Stimulated activated memory B cell treated with anti-CD40 and anti-IgM and Interleukin-4, amounts not matched to agents 10 μg/mL and 1 μg/mL and 100 μg/mL, for 72 hours (primary cell): Measurements from ENCODE around the gene PLAC8.
A peak's percentile ranks its signal among the peaks of the same experiment; 100 is the strongest.
"Not testable (repeated sequence)": the region's sequence is repeated elsewhere in the genome, so short reads cannot be mapped to it uniquely, and the experiment has no call there.

ENCODE experiments used
- ATAC-seq: fragments of 150-1000 bp; cut with Tn5 transposase; 2 replicates; pipeline ENCODE4 v1.10.0; 2021
- H3K27ac Mint-ChIP-seq: one replicate; pipeline ENCODE4 v1.8.0; 2022; ENCODE audit warnings: mild to moderate bottlenecking, mixed read lengths
- H3K27me3 Mint-ChIP-seq: one replicate; pipeline ENCODE4 v1.8.0; 2022; ENCODE audit warnings: mixed read lengths
- H3K36me3 Mint-ChIP-seq: one replicate; pipeline ENCODE4 v1.8.0; 2022; ENCODE audit warnings: mixed read lengths
- H3K4me1 Mint-ChIP-seq: one replicate; pipeline ENCODE4 v1.8.0; 2022; ENCODE audit warnings: mixed read lengths
- H3K4me3 Mint-ChIP-seq: one replicate; pipeline ENCODE4 v1.8.0; 2022; ENCODE audit warnings: mild to moderate bottlenecking, moderate library complexity, mixed read lengths
- H3K9me3 Mint-ChIP-seq: one replicate; pipeline ENCODE4 v1.8.0; 2022; ENCODE audit warnings: mixed read lengths

Gene PLAC8, protein sequence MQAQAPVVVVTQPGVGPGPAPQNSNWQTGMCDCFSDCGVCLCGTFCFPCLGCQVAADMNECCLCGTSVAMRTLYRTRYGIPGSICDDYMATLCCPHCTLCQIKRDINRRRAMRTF

DNA sequence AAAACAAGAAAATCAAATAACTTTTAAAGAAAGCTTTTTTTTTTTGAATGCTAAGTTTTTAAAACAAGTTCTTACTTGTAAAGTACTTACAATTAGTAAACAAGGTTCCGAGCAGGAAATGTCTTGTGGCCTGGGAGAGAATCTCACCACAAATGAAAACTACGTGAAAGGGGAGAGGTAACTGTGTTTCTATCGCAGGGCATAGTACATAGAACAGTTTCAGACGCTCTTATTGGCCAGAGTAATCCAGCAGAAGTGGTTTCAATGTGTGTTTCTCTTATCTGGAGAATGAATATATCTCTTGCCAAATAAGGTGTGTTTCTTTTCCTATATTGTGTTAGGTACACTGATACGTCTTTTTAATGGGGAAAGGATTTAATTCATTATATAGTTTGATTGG lies at the start of gene PLAC8:
PLAC8 (minus strand) TSS at position 154 of the 400 bp plus-strand sequence. CDS start 6,808 bp downstream, outside the sequence.
- no peaks in the 10 kb centered on the region for H3K36me3 Mint-ChIP-seq
- peak within 1 kb of the TSS; percentile 96 for H3K27ac Mint-ChIP-seq
- peak; percentile 25 for ATAC-seq
- H3K4me1 Mint-ChIP-seq: peaks cover 50% of the 10 kb centered on the region
- H3K9me3 Mint-ChIP-seq: no peaks in the 10 kb centered on the region
- H3K4me3 Mint-ChIP-seq: peak within 1 kb of the TSS; percentile 86
- no peaks in the 10 kb centered on the region for H3K27me3 Mint-ChIP-seq

DNA sequence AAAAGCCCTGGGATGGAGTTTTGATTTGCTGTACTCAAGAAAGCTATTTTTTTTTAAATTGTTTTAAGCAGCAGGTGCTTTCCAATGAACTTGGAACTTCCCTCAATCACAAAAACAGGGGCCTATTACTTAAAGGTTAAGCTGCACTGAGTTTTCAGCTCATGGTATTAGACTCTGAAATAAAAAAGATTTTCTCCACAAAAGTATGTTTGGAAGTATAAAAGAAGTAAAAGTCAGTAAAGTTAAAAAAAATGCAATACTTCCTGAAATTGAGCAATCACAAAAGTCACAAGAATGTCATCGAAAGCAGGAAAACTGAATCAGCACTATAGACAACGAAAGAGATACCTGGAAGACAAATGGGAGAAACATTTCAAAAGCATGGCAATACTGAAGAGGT lies 38.9 kb upstream of the PLAC8 start:
- ATAC-seq: no peak
- no peaks in the 10 kb centered on the region for H3K27me3 Mint-ChIP-seq
- H3K4me3 Mint-ChIP-seq: no peak overlapping the region
- peak overlapping the region; percentile 4 for H3K27ac Mint-ChIP-seq
- no peaks in the 10 kb centered on the region for H3K9me3 Mint-ChIP-seq
- peaks cover 28% of the 10 kb centered on the region for H3K4me1 Mint-ChIP-seq
- H3K36me3 Mint-ChIP-seq: no peaks in the 10 kb centered on the region

DNA sequence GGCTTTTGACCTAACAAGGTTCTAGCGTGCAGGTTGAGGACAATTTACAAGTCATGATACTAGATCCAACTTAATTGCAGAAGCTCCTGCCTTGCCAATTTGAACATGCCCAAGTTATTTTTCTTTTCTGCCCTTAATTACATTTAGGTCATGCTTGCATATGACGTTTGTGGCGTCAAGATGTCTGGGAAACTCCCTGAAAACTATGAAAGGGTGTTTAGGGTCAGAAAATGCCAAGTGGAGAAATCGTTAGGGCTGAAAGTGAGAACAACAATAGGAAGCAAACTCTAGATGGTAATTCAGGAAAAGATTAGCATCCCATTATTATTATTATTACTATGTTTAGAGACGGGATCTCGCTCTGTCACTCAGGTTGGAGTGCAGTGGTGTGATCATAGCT lies 38.2 kb upstream of the PLAC8 start:
- Mint-ChIP-seq H3K4me3 (no peak overlapping the region), H3K27me3 (no peaks in the 10 kb centered on the region), H3K9me3 (no peaks in the 10 kb centered on the region), H3K36me3 (no peaks in the 10 kb centered on the region), H3K4me1 (peaks cover 28% of the 10 kb centered on the region), H3K27ac (peak overlapping the region; percentile 4)
- ATAC-seq: no peak

DNA sequence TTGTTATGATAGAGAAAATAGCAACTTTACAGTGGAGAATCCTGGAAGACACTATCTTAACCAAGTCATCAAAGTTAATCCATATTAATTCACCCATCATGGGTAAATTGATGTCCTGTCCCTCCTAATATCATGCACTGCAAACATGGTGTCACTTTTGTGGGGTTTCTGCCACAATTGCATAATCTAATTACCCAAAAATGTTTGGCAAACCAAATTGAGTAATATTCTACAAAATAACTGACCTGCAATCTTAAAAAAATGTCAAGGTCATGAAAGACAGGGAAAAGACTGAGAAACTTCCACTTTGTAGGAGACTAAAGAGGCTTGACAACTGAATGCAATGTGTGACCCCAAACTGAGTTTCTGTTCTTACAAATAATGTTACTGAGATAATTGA lies 37.1 kb upstream of the PLAC8 start:
- ATAC-seq: no peak
- H3K4me1 Mint-ChIP-seq: peaks cover 28% of the 10 kb centered on the region
- no peaks in the 10 kb centered on the region for H3K27me3 Mint-ChIP-seq
- H3K9me3 Mint-ChIP-seq: no peaks in the 10 kb centered on the region
- no peak overlapping the region for H3K4me3 Mint-ChIP-seq
- no peaks in the 10 kb centered on the region for H3K36me3 Mint-ChIP-seq
- H3K27ac Mint-ChIP-seq: no peak overlapping the region

DNA sequence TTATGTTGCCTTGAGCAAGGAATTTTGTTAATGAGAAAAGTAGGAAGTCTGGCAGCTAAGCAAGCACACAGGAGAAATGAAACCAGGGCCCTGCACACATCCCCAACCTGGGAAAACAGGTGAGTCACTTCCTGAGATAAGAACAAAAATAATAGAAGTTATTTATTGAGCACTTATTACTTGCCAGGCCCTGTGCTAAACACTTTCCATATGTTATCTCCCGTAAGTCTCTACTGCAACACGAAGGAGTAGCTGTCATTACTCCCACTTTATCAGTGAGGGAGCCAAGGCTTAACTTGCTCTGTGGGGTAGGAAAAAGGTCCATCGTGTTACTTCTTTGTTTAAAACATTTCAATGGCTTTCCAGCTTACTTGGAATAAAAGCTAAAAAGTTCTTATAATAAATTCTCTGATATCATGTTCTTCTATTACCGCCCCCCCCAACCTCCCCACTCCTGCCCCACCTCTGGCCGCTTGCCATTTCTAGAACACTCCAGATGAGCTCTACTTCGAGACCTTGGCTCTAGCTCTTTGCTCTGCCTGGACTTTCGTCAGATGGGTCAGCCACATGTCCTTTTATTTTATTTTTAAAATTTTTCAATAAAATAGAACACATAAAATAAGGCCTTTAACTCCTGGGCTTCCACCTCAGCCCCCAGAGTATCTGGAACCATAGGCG lies 36.3 kb upstream of the PLAC8 start:
- H3K4me1 Mint-ChIP-seq: peaks cover 34% of the 10 kb centered on the region
- no peaks in the 10 kb centered on the region for H3K27me3 Mint-ChIP-seq
- H3K36me3 Mint-ChIP-seq: no peaks in the 10 kb centered on the region
- ATAC-seq: no peak
- H3K4me3 Mint-ChIP-seq: no peak overlapping the region
- H3K27ac Mint-ChIP-seq: no peak overlapping the region
- no peaks in the 10 kb centered on the region for H3K9me3 Mint-ChIP-seq

DNA sequence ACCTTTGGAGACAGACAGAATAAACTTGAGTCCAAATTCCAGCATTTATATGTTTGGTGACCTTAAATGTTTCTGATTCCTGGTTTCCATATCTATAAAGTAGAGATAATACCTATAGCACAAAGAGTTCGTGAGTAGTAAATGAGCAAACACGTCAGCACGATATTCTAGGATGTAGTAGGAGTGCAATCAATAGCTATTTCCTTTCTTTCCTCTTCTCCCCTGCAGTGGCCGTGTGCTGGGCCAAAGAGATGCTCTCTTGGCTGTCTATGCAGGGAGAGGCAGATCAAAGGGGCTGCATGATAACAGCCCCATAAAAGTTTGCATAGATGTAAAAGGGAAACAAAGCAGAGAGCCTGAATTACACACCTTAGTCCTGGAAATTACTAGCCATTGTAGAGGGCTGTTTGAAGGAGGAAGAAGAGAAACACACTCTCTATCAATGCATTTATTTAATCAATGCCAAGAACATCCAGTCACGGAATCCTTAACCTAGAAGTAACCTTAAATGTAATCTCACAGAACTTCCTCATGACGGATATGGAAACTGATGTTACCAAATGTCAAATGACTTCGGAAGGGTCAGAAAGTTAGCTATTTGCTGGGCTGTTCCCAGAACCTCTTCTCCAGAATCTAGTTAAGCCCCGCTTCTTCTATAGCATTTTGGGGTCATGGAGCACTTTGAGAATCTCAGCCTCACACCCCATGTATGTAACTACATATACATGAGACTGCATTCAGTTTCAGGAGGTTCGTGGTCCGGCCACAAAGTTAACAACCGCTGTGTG lies 35.5 kb upstream of the PLAC8 start:
- ATAC-seq: no peak

DNA sequence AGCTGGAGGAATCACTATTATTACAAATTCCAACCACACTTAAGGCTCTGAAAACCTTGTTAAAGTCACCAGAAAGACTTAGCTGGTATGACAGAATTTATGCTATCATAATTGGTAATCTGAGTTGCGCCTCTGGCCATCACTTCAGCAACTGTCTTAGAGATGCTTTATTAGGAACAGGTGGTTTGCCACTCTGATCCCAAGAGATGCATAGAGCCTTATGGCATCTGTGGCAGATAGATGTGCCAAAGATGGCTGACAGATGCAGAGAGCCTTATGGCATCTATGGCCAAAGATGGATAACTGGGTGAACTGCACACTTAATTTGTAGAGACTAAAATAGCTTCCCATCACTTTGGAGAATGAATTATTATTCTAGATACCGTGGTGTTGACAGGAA lies 32.3 kb upstream of the PLAC8 start:
- no peak for ATAC-seq
- no peak overlapping the region for H3K4me3 Mint-ChIP-seq
- peaks cover 46% of the 10 kb centered on the region for H3K4me1 Mint-ChIP-seq
- no peaks in the 10 kb centered on the region for H3K9me3 Mint-ChIP-seq
- H3K36me3 Mint-ChIP-seq: no peaks in the 10 kb centered on the region
- H3K27ac Mint-ChIP-seq: no peak overlapping the region
- no peaks in the 10 kb centered on the region for H3K27me3 Mint-ChIP-seq

More for the DNA sequence above, 35.5 kb upstream of the PLAC8 start:
- no peaks in the 10 kb centered on the region for H3K36me3 Mint-ChIP-seq
- no peaks in the 10 kb centered on the region for H3K27me3 Mint-ChIP-seq
- H3K27ac Mint-ChIP-seq: no peak overlapping the region
- H3K4me3 Mint-ChIP-seq: no peak overlapping the region
- peaks cover 41% of the 10 kb centered on the region for H3K4me1 Mint-ChIP-seq
- H3K9me3 Mint-ChIP-seq: no peaks in the 10 kb centered on the region

DNA sequence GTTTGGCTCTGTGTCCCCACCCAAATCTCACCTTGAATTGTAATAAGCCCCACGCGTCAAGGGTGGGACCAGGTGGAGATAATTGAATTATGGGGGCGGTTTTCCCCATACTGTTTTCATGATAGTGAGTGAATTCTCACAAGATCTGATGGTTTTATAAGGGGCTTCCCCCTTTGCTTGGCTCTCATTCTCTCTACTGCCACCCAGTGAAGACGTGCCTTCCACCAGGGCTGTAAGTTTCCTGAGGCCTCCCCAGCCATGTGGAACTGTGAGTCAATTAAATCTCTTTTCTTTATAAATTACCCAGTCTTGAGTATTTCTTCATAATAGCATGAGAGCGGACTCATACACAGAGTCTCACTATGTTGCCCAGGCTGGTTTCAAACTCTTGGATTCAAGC lies 31.2 kb upstream of the PLAC8 start:
- not testable (repeated sequence) for H3K4me3 Mint-ChIP-seq

DNA sequence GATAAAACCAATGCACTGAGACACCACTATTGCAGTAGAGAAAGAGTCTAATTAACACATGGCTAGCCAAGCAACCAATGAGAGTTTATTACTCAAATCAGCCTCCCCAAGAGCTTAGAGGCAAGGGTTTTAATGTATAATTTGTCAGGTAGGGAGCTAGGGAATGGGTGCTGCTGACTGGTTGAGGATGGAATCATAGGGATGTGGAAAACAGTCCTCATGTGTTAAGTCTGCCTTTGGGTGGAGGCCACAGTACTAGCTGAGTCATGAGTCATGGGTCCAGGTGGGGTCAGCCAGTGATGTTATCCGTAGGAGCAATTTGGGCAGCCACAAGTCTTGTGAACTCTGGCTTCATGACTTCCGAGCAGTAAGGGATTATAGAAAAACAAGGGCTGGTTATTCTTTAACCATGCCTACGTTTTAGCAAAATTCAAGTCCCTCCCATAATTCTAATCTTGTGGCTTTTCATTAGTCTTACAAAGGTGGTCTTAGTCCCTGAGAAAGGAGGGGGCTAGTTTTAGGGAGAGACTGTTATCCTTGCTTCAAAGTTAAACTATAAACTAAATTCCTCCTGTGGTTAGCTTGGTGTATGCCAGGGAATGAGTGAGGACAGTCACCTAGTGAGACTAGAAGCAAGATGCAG lies 25.1 kb upstream of the PLAC8 start:
- peak overlapping the region; percentile 74 for H3K27ac Mint-ChIP-seq
- peaks cover 51% of the 10 kb centered on the region for H3K4me1 Mint-ChIP-seq
- H3K36me3 Mint-ChIP-seq: peaks cover 12% of the 10 kb centered on the region
- H3K4me3 Mint-ChIP-seq: no peak overlapping the region
- H3K9me3 Mint-ChIP-seq: peaks cover 10% of the 10 kb centered on the region
- no peaks in the 10 kb centered on the region for H3K27me3 Mint-ChIP-seq
- ATAC-seq: no peak

More for the DNA sequence above, 31.2 kb upstream of the PLAC8 start:
- Mint-ChIP-seq H3K27ac (peak overlapping the region; percentile 2), H3K4me1 (peaks cover 48% of the 10 kb centered on the region)
- not testable (repeated sequence) for H3K36me3 Mint-ChIP-seq, H3K27me3 Mint-ChIP-seq, H3K9me3 Mint-ChIP-seq
- peak; percentile 75 for ATAC-seq

DNA sequence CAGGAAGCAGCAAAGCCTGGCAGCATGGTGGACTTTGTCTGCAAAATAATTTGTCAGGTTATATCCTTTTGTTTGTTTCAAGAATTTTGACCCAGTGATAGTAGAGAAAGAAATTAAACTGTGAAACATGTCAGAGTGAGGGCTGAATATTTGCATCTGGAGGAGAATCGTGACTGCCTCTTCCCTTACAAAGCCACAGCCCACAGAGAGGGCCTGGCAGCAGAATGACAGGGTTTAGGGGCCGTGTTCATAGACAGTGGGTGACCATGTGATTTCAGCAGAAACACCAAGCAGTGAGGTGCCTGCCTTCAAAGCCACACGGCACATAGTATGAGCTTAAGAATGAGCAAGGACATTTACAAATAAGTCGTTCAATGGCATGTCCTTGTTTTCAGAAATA lies 24.4 kb upstream of the PLAC8 start:
- no peak overlapping the region for H3K4me3 Mint-ChIP-seq
- peaks cover 14% of the 10 kb centered on the region for H3K9me3 Mint-ChIP-seq
- H3K4me1 Mint-ChIP-seq: peaks cover 45% of the 10 kb centered on the region
- ATAC-seq: peak; percentile 92
- H3K36me3 Mint-ChIP-seq: peaks cover 12% of the 10 kb centered on the region
- H3K27me3 Mint-ChIP-seq: no peaks in the 10 kb centered on the region
- peak overlapping the region; percentile 74 for H3K27ac Mint-ChIP-seq

DNA sequence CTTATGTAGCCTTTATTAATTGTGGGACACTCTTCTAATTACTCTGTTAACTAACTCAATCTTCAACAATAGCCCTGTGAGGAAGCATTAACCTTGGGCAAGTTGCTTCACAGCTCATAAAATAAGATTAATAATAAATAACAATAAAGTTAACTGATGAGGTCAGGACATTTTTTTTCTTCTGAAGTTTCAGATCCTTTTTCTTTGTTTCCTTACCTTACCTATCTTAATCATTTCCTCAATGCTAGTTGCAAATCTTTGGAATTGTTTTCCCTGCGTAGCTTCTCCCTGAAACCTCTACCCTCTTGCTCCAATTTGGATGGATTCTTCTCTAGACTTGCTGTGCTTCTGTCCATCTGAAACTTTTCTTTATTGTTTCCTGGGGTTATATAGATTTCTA lies 17.5 kb upstream of the PLAC8 start:
- no peak overlapping the region for H3K4me3 Mint-ChIP-seq

DNA sequence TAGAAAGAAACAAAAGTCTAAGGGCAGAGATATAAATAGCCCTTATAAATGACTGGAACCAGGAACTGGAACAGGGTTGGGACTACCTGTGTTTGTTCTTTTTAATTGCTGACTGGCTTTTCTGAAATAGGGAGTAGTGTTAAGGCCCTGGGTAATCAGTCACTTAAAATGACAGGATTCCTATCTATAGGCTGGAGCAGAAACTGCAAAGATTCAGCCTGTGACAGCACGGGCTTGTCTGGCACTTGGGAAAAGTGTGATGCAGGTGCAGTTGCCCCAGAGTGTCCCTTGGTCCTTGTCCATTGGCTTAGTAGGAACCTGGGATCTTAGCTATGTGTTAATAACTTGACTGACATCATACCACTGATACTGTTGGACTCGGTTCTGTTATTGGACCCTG lies 14.7 kb upstream of the PLAC8 start:
- Mint-ChIP-seq H3K4me3 (no peak overlapping the region), H3K9me3 (peaks cover 8% of the 10 kb centered on the region), H3K27ac (no peak overlapping the region), H3K36me3 (peaks cover 4% of the 10 kb centered on the region), H3K27me3 (no peaks in the 10 kb centered on the region), H3K4me1 (peaks cover 53% of the 10 kb centered on the region)
- no peak for ATAC-seq

More for the DNA sequence above, 17.5 kb upstream of the PLAC8 start:
- Mint-ChIP-seq H3K36me3 (peaks cover 10% of the 10 kb centered on the region), H3K27me3 (no peaks in the 10 kb centered on the region), H3K27ac (peak overlapping the region; percentile 56), H3K9me3 (peaks cover 16% of the 10 kb centered on the region), H3K4me1 (peaks cover 34% of the 10 kb centered on the region)
- no peak for ATAC-seq

DNA sequence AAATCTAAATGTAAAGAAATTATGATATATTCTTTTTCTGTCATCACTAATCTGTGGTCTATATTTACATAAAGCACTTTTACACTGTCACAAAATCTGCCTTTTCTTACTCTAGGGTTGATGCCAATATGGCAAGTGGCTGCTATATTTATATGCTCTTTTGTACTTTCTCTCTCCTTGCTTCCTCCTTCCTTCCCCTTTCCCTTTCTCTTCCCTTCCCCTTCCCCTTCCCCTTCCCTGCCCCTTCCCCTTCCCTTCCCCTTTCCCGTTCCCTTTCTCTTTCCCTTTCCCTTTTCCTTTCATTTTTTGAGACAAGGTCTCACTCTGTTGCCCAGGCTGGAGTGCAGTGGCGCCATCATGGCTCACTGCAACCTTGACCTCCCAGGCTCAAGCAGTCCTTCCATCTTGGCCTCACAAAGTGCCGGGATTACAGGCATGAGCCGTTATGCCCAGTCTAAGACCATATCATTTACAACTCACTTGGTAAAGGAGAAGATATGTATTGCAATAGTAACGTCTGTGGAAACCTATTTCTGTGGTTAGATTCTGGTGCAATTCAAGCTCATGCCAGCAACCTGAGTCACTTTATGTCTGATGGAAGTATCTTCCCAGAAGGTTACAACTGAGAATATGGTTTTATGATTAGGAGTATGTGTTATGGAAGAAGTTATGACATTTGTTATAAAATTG lies 13.9 kb upstream of the PLAC8 start:
- Mint-ChIP-seq H3K4me3 (no peak overlapping the region), H3K27ac (no peak overlapping the region), H3K36me3 (peaks cover 3% of the 10 kb centered on the region), H3K9me3 (peaks cover 4% of the 10 kb centered on the region), H3K4me1 (peaks cover 57% of the 10 kb centered on the region), H3K27me3 (no peaks in the 10 kb centered on the region)
- ATAC-seq: no peak

DNA sequence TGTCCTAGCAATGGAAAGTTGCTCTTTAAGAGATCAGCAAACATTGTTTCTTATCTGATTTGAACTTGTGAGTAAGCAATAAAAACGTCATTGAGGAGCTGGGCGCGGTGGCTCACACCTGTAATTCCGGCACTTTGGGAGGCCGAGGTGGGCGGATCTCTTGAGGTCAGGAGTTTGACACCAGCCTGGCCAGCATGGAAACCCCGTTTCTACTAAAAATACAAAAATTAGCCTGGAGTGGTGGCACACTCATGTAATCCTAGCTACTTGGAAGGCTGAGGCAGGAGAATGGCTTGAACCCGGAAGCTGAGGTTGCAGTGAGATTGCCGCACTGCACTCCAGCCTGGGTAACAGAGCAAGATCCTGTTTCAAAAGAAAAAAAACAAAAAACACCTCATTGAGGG lies 11.2 kb upstream of the PLAC8 start:
- Mint-ChIP-seq H3K27ac (no peak overlapping the region), H3K4me1 (peaks cover 36% of the 10 kb centered on the region), H3K9me3 (peaks cover 3% of the 10 kb centered on the region), H3K36me3 (no peaks in the 10 kb centered on the region), H3K4me3 (peak overlapping the region; percentile 9), H3K27me3 (no peaks in the 10 kb centered on the region)
- no peak for ATAC-seq
